ENCODE data around the gene TBC1D17.
A peak's percentile ranks its signal among the peaks of the same experiment; 100 is the strongest.

The TBC1D17 gene

GRCh38 chr19:49838885-49839588 is 38.5 kb upstream of the TBC1D17 start:
- H3K36me3 Mint-ChIP-seq (ENCODE audit: low read depth), result peaks cover 53% of the 10 kb centered on the region
- TF ChIP-seq CTCF (IDR thresholded peaks at IDR 0.05), result no peak
- H3K27ac Mint-ChIP-seq, result peak overlapping the region; percentile 59
- no peaks in the 10 kb centered on the region for H3K9me3 Mint-ChIP-seq
- peaks cover 20% of the 10 kb centered on the region for H3K4me1 Mint-ChIP-seq
- H3K27me3 Mint-ChIP-seq (ENCODE audit: low read depth, poor library complexity), result peaks cover 8% of the 10 kb centered on the region
- H3K4me3 Mint-ChIP-seq, result no peak overlapping the region
- DNase-seq, result no peak

GRCh38 chr19:49839713-49840112 is 37.8 kb upstream of the TBC1D17 start:
- Mint-ChIP-seq H3K9me3 (no peaks in the 10 kb centered on the region), H3K36me3 (ENCODE audit: low read depth) (peaks cover 53% of the 10 kb centered on the region), H3K4me3 (no peak overlapping the region), H3K4me1 (peaks cover 17% of the 10 kb centered on the region), H3K27me3 (ENCODE audit: low read depth, poor library complexity) (peaks cover 8% of the 10 kb centered on the region), H3K27ac (no peak overlapping the region)
- TF ChIP-seq CTCF (IDR thresholded peaks at IDR 0.05), result no peak
- DNase-seq, result no peak

- peak overlapping the region; percentile 98 for H3K27ac Mint-ChIP-seq
- no peaks in the 10 kb centered on the region for H3K9me3 Mint-ChIP-seq
Measured at GRCh38 chr19:49840321-49840720, 37.2 kb upstream of the TBC1D17 start.

GRCh38 chr19:49840736-49841249 is 36.7 kb upstream of the TBC1D17 start:
- H3K4me3 Mint-ChIP-seq, result no peak overlapping the region
- peaks cover 47% of the 10 kb centered on the region for H3K36me3 Mint-ChIP-seq (ENCODE audit: low read depth)
- peak overlapping the region; percentile 98 for H3K27ac Mint-ChIP-seq
- H3K4me1 Mint-ChIP-seq, result peaks cover 12% of the 10 kb centered on the region
- H3K9me3 Mint-ChIP-seq, result no peaks in the 10 kb centered on the region
- peaks cover 8% of the 10 kb centered on the region for H3K27me3 Mint-ChIP-seq (ENCODE audit: low read depth, poor library complexity)
- no peak for TF ChIP-seq CTCF (IDR thresholded peaks at IDR 0.05)
- no peak for DNase-seq

More at GRCh38 chr19:49840321-49840720, 37.2 kb upstream of the TBC1D17 start:
- no peak for TF ChIP-seq CTCF (IDR thresholded peaks at IDR 0.05)
- H3K4me3 Mint-ChIP-seq, result no peak overlapping the region
- peaks cover 47% of the 10 kb centered on the region for H3K36me3 Mint-ChIP-seq (ENCODE audit: low read depth)
- DNase-seq, result no peak
- peaks cover 12% of the 10 kb centered on the region for H3K4me1 Mint-ChIP-seq
- peaks cover 8% of the 10 kb centered on the region for H3K27me3 Mint-ChIP-seq (ENCODE audit: low read depth, poor library complexity)

GRCh38 chr19:49843265-49843664 is 34.2 kb upstream of the TBC1D17 start:
- H3K27ac Mint-ChIP-seq, result no peak overlapping the region
- no peak for DNase-seq
- H3K36me3 Mint-ChIP-seq (ENCODE audit: low read depth), result peaks cover 46% of the 10 kb centered on the region
- TF ChIP-seq CTCF (IDR thresholded peaks at IDR 0.05), result no peak
- H3K9me3 Mint-ChIP-seq, result peaks cover 7% of the 10 kb centered on the region
- no peaks in the 10 kb centered on the region for H3K27me3 Mint-ChIP-seq (ENCODE audit: low read depth, poor library complexity)
- peaks cover 7% of the 10 kb centered on the region for H3K4me1 Mint-ChIP-seq
- no peak overlapping the region for H3K4me3 Mint-ChIP-seq

Measured in nephron progenitor cell (in vitro differentiated cells).